PFSK-1 (cell line): ENCODE data around the gene ESR2.

Source experiments
- FOXP2 ChIP-seq: optimal IDR thresholded peaks from 2 replicates; pipeline ENCODE3; 2011; ENCODE audit warnings: borderline replicate concordance, control low read depth, inconsistent platforms; ENCODE audit not compliant: insufficient read depth; ENCODE audit errors: extremely low read length, extremely low read depth
- POLR2AphosphoS5 ChIP-seq: IDR thresholded peaks from 2 replicates; pipeline ENCODE4 v1.6.1; 2012; ENCODE audit warnings: low read depth, mild to moderate bottlenecking, control low read depth, low read length, moderate library complexity
- REST ChIP-seq, 2 experiments: IDR thresholded peaks; 2 replicates each; pipeline versions ENCODE4 v1.6.1 to v1.8.0; 2011 to 2012; ENCODE audit warnings: low read depth in 2 of 2, low read length in 2 of 2, control low read depth in 1 of 2, inconsistent platforms in 1 of 2, mild to moderate bottlenecking in 1 of 2, moderate library complexity in 1 of 2; ENCODE audit not compliant: insufficient read depth in 1 of 2
- SIN3A ChIP-seq: IDR thresholded peaks from 2 replicates; pipeline ENCODE4 v1.6.1; 2012; ENCODE audit warnings: mild to moderate bottlenecking, low read length, moderate library complexity, borderline replicate concordance; ENCODE audit not compliant: insufficient read depth
- TAF1 ChIP-seq: IDR thresholded peaks from 2 replicates; pipeline ENCODE4 v1.6.1; 2012; ENCODE audit warnings: low read length, control low read depth, borderline replicate concordance; ENCODE audit not compliant: insufficient read depth

The ESR2 gene

GRCh38 chr14:64227856-64228255, 66.3 kb downstream of the ESR2 start:
- TF ChIP-seq SIN3A (no peak), REST (IDR thresholded peaks at IDR 0.05; ENCODE audit: insufficient read depth in 1 of 2, low read depth in 2 of 2, low read length in 2 of 2) (no peak), TAF1 (no peak), FOXP2 (no peak), POLR2AphosphoS5 (no peak)

- TF ChIP-seq SIN3A (no peak), FOXP2 (no peak), POLR2AphosphoS5 (no peak), TAF1 (no peak), REST (IDR thresholded peaks at IDR 0.05; ENCODE audit: insufficient read depth in 1 of 2, low read depth in 2 of 2, low read length in 2 of 2) (no peak)
Measured at GRCh38 chr14:64225151-64225757, 68.9 kb downstream of the ESR2 start.

GRCh38 chr14:64221391-64222003, 72.7 kb downstream of the ESR2 start:
- no peak for TF ChIP-seq FOXP2
- TF ChIP-seq REST (IDR thresholded peaks at IDR 0.05; ENCODE audit: insufficient read depth in 1 of 2, low read depth in 2 of 2, low read length in 2 of 2) = no peak
- no peak for TF ChIP-seq TAF1
- TF ChIP-seq SIN3A = no peak
- no peak for TF ChIP-seq POLR2AphosphoS5

- TF ChIP-seq POLR2AphosphoS5 (no peak), TAF1 (no peak), FOXP2 (no peak), SIN3A (no peak), REST (IDR thresholded peaks at IDR 0.05; ENCODE audit: insufficient read depth in 1 of 2, low read depth in 2 of 2, low read length in 2 of 2) (no peak)
Measured at GRCh38 chr14:64220466-64220865, 73.7 kb downstream of the ESR2 start.
